ENCODE results near the gene ZSCAN5A.
"Not testable (repeated sequence)": the region's sequence is repeated elsewhere in the genome, so short reads cannot be mapped to it uniquely, and the experiment has no call there.

DNA sequence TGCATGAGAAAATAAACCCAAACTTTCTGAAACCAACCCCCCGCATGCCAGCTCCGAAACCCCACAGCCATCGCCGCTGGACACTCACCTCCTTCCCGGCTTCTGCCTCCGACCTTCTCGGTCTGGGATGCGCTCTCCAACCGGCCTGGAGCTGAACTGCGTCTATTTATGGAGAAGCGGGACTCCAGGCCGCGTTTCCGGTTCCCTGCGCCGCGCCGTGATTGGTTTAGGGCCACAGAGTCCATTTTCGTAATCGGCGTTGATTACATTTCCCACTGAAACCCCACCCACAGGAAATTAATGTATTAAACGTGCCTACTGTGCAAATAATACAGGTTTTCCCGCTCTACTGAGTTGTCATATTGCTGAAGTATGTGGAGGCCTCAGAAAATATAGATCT, 117.0 kb downstream of the ZSCAN5A start, which contains the start of gene ZSCAN5B:
- TF ChIP-seq, protein P1, sequence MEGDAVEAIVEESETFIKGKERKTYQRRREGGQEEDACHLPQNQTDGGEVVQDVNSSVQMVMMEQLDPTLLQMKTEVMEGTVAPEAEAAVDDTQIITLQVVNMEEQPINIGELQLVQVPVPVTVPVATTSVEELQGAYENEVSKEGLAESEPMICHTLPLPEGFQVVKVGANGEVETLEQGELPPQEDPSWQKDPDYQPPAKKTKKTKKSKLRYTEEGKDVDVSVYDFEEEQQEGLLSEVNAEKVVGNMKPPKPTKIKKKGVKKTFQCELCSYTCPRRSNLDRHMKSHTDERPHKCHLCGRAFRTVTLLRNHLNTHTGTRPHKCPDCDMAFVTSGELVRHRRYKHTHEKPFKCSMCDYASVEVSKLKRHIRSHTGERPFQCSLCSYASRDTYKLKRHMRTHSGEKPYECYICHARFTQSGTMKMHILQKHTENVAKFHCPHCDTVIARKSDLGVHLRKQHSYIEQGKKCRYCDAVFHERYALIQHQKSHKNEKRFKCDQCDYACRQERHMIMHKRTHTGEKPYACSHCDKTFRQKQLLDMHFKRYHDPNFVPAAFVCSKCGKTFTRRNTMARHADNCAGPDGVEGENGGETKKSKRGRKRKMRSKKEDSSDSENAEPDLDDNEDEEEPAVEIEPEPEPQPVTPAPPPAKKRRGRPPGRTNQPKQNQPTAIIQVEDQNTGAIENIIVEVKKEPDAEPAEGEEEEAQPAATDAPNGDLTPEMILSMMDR (IDR thresholded peaks at IDR 0.05 in 2 of 3, conservative IDR thresholded peaks at IDR 0.05 in 1 of 3; ENCODE audit: control insufficient read depth in 2 of 3, extremely low read depth in 1 of 3, insufficient read depth in 1 of 3, low read depth in 3 of 3, low read length in 3 of 3) = not testable (repeated sequence)
- not testable (repeated sequence) for TF ChIP-seq ZBTB40 (IDR thresholded peaks at IDR 0.05; ENCODE audit: borderline replicate concordance); POLR2A (IDR thresholded peaks at IDR 0.05; ENCODE audit: low read depth, low read length); BACH1 (IDR thresholded peaks at IDR 0.05; ENCODE audit: borderline replicate concordance); EZH2 (IDR thresholded peaks at IDR 0.05; ENCODE audit: borderline replicate concordance, control insufficient read depth, low read depth, low read length); BHLHE40 (IDR thresholded peaks at IDR 0.05; ENCODE audit: borderline replicate concordance in 1 of 2, low read depth in 2 of 2, low read length in 1 of 2); FOXK2 (IDR thresholded peaks at IDR 0.05); GABPA (IDR thresholded peaks at IDR 0.05; ENCODE audit: low read depth); POLR2AphosphoS2 (IDR thresholded peaks at IDR 0.05; ENCODE audit: low read depth, low read length); HDAC6 (IDR thresholded peaks at IDR 0.05; ENCODE audit: unreplicated experiment)
- TF ChIP-seq, protein P2, sequence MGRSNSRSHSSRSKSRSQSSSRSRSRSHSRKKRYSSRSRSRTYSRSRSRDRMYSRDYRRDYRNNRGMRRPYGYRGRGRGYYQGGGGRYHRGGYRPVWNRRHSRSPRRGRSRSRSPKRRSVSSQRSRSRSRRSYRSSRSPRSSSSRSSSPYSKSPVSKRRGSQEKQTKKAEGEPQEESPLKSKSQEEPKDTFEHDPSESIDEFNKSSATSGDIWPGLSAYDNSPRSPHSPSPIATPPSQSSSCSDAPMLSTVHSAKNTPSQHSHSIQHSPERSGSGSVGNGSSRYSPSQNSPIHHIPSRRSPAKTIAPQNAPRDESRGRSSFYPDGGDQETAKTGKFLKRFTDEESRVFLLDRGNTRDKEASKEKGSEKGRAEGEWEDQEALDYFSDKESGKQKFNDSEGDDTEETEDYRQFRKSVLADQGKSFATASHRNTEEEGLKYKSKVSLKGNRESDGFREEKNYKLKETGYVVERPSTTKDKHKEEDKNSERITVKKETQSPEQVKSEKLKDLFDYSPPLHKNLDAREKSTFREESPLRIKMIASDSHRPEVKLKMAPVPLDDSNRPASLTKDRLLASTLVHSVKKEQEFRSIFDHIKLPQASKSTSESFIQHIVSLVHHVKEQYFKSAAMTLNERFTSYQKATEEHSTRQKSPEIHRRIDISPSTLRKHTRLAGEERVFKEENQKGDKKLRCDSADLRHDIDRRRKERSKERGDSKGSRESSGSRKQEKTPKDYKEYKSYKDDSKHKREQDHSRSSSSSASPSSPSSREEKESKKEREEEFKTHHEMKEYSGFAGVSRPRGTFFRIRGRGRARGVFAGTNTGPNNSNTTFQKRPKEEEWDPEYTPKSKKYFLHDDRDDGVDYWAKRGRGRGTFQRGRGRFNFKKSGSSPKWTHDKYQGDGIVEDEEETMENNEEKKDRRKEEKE (IDR thresholded peaks at IDR 0.05) = not testable (repeated sequence)

Data from GM12878 (cell line).